T-cell (primary cell): ENCODE measurements around the gene HOOK2. TPM values are rescaled to one million over a fixed set of nuclear protein-coding genes. Genes with fewer than 3 reads are reported as not detected.
"Not testable (repeated sequence)": the region's sequence is repeated elsewhere in the genome, so short reads cannot be mapped to it uniquely, and the experiment has no call there.

Source experiments
- ATAC-seq, 4 experiments: fragments of 200-7000 bp in 3 of 4; fragments of 150-1000 bp in 1 of 4; cut with Tn5 transposase; replicated peaks in 1 of 4; 1 replicate in 3 of 4; 2 replicates in 1 of 4; pipeline ENCODE4 v1.10.0; 2021; ENCODE audit warnings: moderate library complexity in 3 of 4, mild to moderate bottlenecking in 2 of 4, moderate number of reproducible peaks in 1 of 4
- CTCF ChIA-PET, 2 donors: fragments of 300-600 bp; sonication (Branson Sonifier 250); formaldehyde crosslinking; loops; one replicate each; lab custom pipeline; 2022; ENCODE audit warnings: antibody characterized with exemption in 2 of 2; lab: Charles Lee
- POLR2A ChIA-PET, 2 donors: fragments of 300-600 bp; sonication (Branson Sonifier 250); formaldehyde crosslinking; loops; one replicate each; lab custom pipeline; 2022; ENCODE audit warnings: antibody characterized with exemption in 2 of 2; lab: Charles Lee
- DNase-seq, 35 experiments: peaks; one replicate each; pipeline versions ENCODE4 v3.0.0 to v3.0.0-alpha.2; 2013 to 2023
- H3K27ac ChIP-seq: one replicate; pipeline ENCODE4 v1.5.1; 2013; ENCODE audit warnings: low read length
- H3K27me3 ChIP-seq, 2 experiments: replicated peaks in 1 of 2; 1 replicate in 1 of 2; 2 replicates in 1 of 2; pipeline versions ENCODE4 v1.6.1 to v1.7.0; 2013; ENCODE audit warnings: low read length in 1 of 2, mixed read lengths in 1 of 2; ENCODE audit not compliant: control insufficient read depth in 2 of 2, insufficient read depth in 2 of 2; ENCODE audit errors: extremely low read depth in 1 of 2
- H3K36me3 ChIP-seq, 2 donors: 1 replicate in 1 of 2; 2 replicates in 1 of 2; pipeline versions ENCODE4 v1.6.1 to v1.7.0; 2013; ENCODE audit warnings: low read length in 1 of 2; ENCODE audit not compliant: control insufficient read depth in 2 of 2, insufficient read depth in 1 of 2; ENCODE audit errors: extremely low read depth in 1 of 2
- H3K4me1 ChIP-seq, 2 experiments: 1 replicate in 1 of 2; 2 replicates in 1 of 2; pipeline versions ENCODE4 v1.6.1 to v1.7.0; 2013; ENCODE audit warnings: low read length in 2 of 2, mixed read lengths in 1 of 2; ENCODE audit not compliant: insufficient read depth in 2 of 2, control insufficient read depth in 1 of 2; ENCODE audit errors: extremely low read depth in 1 of 2
- H3K4me3 ChIP-seq, 2 donors: 1 replicate in 1 of 2; 2 replicates in 1 of 2; pipeline versions ENCODE4 v1.5.1 to v1.7.0; 2013; ENCODE audit warnings: mild to moderate bottlenecking in 2 of 2, low read length in 1 of 2, moderate library complexity in 1 of 2; ENCODE audit not compliant: control insufficient read depth in 1 of 2; ENCODE audit errors: extremely low read depth in 1 of 2
- H3K9me3 ChIP-seq: 2 replicates; pipeline ENCODE4 v1.7.0; 2013
- H3K27ac Mint-ChIP-seq, 2 donors: one replicate each; pipeline ENCODE4 v1.8.0; 2020 to 2021; ENCODE audit warnings: mild to moderate bottlenecking in 2 of 2, mixed read lengths in 2 of 2
- H3K27me3 Mint-ChIP-seq, 2 donors: one replicate each; pipeline ENCODE4 v1.8.0; 2021 to 2022; ENCODE audit warnings: mixed read lengths in 2 of 2
- H3K36me3 Mint-ChIP-seq: one replicate; pipeline ENCODE4 v1.8.0; 2021; ENCODE audit warnings: mixed read lengths
- H3K4me1 Mint-ChIP-seq, 3 donors: one replicate each; pipeline ENCODE4 v1.8.0; 2020 to 2022; ENCODE audit warnings: mixed read lengths in 3 of 3, mild to moderate bottlenecking in 1 of 3
- H3K4me3 Mint-ChIP-seq, 3 donors: one replicate each; pipeline ENCODE4 v1.8.0; 2020 to 2022; ENCODE audit warnings: mild to moderate bottlenecking in 3 of 3, mixed read lengths in 3 of 3, moderate library complexity in 3 of 3
- H3K9me3 Mint-ChIP-seq, 3 donors: one replicate each; pipeline ENCODE4 v1.8.0; 2020 to 2022; ENCODE audit warnings: mixed read lengths in 3 of 3
- WGBS: methylation state at CpG from one replicate; pipeline ENCODE4 v1.1.5; 2013; ENCODE audit warnings: missing lambda C conversion rate; ENCODE audit not compliant: insufficient coverage; 5-methylcytosine and 5-hydroxymethylcytosine counted together
- total RNA-seq, 35 experiments: library from RNA in 6 of 35; stranded (reverse) in 6 of 35; fragments of 120-200 nt in 1 of 35; gene quantifications; one replicate each; pipeline versions ENCODE4 v1.2.1 to v1.2.4 and lab custom pipeline; 2013 to 2026

HOOK2 gene
- total RNA-seq, 5 donors from 2014 or later (not counting 1 experiment from before 2014, with no cell fraction given) = 19.7 to 26.6 (median 22.8) TPM

DNA sequence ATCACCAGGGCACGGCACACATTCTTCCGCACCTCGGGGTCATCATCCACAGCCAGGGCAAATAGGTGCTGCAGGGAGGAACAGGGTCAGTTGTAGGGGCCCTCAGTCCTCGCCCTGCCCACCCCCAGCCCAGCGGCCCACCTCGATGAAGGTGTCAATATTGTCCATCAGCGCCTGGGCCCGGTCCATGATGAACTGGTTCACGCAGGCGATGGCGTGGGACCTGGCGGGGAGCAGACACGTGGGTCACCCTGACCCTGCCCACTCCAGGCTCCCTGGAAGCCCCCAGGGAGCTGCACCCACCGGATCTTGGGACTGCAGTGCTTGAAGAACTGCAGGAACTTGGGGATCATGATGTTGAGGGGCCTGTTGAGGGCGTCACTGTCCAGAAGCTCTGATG is 60.2 kb downstream of the HOOK2 start:
- WGBS = 96% methylated on average over 15 of the region's 15 CpGs
- peaks cover 0 to under 1% of the 10 kb centered on the region in 2 experiments for H3K4me1 ChIP-seq
- no peaks in the 10 kb centered on the region for H3K9me3 ChIP-seq
- Mint-ChIP-seq H3K4me1 (peaks cover 0 to 9% (median 2%) of the 10 kb centered on the region in 3 donors), H3K36me3 (peaks cover 18% of the 10 kb centered on the region), H3K4me3 (no peak overlapping the region), H3K27ac (no peak overlapping the region), H3K27me3 (no peaks in the 10 kb centered on the region), H3K9me3 (no peaks in the 10 kb centered on the region)
- POLR2A ChIA-PET = no interaction called here
- no peak overlapping the region for H3K4me3 ChIP-seq
- no peaks in the 10 kb centered on the region for H3K27me3 ChIP-seq
- peaks cover 19 to 67% of the 10 kb centered on the region in 2 donors for H3K36me3 ChIP-seq
- ATAC-seq (no peak), DNase-seq (no peak)
- no peak overlapping the region for H3K27ac ChIP-seq
- CTCF ChIA-PET = interaction anchor here in 1 of 2 donors (0.5 kb wide), 1 partner anchor 33 kb away, joined by 4 read pairs; no protein-coding TSS in a partner anchor

DNA sequence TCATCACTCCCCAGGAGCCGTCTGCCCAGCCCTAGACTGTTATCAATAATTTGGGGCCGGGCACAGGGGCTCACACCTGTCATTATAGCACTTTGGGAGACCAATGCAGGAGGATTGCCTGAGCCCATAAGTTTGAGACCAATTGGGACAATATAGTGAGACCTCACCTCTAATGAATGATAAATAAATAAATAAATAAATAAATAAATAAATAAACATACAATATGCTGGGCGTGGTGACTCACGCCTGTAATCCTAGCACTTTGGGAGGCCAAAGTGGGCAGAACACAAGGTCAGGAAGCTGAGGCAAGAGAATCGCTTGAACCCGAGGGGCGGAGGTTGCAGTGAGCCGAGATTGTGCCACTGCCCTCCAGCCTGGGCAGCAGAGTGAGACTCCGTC is 62.0 kb downstream of the HOOK2 start:
- H3K4me3 Mint-ChIP-seq, H3K27ac Mint-ChIP-seq, H3K4me1 ChIP-seq, H3K27ac ChIP-seq, H3K27me3 ChIP-seq, H3K27me3 Mint-ChIP-seq, ATAC-seq, DNase-seq, H3K9me3 ChIP-seq, H3K4me3 ChIP-seq, CTCF ChIA-PET, H3K9me3 Mint-ChIP-seq, H3K4me1 Mint-ChIP-seq: not testable (repeated sequence)
- H3K36me3 Mint-ChIP-seq = peaks cover 18% of the 10 kb centered on the region
- peaks cover 22 to 69% of the 10 kb centered on the region in 2 donors for H3K36me3 ChIP-seq
- WGBS = 92% methylated on average over 2 of the region's 9 CpGs
- POLR2A ChIA-PET = interaction anchor here in 1 of 2 donors (0.6 kb wide), 1 partner anchor 52 kb away, joined by 3 read pairs; no protein-coding TSS in a partner anchor

Other genes with a start within 250 kb of the HOOK2 start
- gene ZNF564, start 224.1 kb downstream of the HOOK2 start, total RNA-seq = 10 to 100 TPM; 14.2 to 21.8 (median 20.8) TPM
- gene ZNF490, start 164.7 kb downstream of the HOOK2 start, total RNA-seq = 10 to 100 TPM; 11.8 to 14.0 (median 12.4) TPM
- gene ZNF791, start 164.6 kb downstream of the HOOK2 start, total RNA-seq = 10 to 100 TPM; 33.4 to 54.6 (median 43.9) TPM
- gene MAN2B1, start 108.8 kb downstream of the HOOK2 start, total RNA-seq = 100 to 1,000 TPM in 4 of 5 donors, 10 to 100 TPM in 1; 96.0 to 159 (median 149) TPM
- 10 to 100 TPM in 4 of 5 donors, 1 to 10 TPM in 1; 7.7 to 24.3 (median 17.6) TPM for gene WDR83, start 108.7 kb downstream of the HOOK2 start, total RNA-seq
- gene DHPS, start 93.7 kb downstream of the HOOK2 start, total RNA-seq = 100 to 1,000 TPM; 141 to 195 (median 177) TPM
- not detected for gene GNG14, start 87.6 kb downstream of the HOOK2 start, total RNA-seq
- gene FBXW9, start 78.9 kb downstream of the HOOK2 start, total RNA-seq = 1 to 10 TPM; 3.4 to 6.2 (median 4.7) TPM
- gene TNPO2, start 51.6 kb downstream of the HOOK2 start, total RNA-seq = 10 to 100 TPM; 53.7 to 78.8 (median 62.6) TPM
- gene TRIR, start 40.9 kb downstream of the HOOK2 start, total RNA-seq = 100 to 1,000 TPM; 167 to 256 (median 254) TPM
- 10 to 100 TPM; 24.6 to 39.3 (median 34.1) TPM for gene GET3, start 38.1 kb downstream of the HOOK2 start, total RNA-seq
- under 1 TPM in 1 of 5 donors, not detected in 4; 0.16 TPM for gene BEST2, start 23.8 kb downstream of the HOOK2 start, total RNA-seq
- gene JUNB, start 15.9 kb upstream of the HOOK2 start, total RNA-seq = 1,000 to 10,000 TPM in 2 of 5 donors, 100 to 1,000 TPM in 3; 117 to 2,289 (median 138) TPM
- gene PRDX2, start 26.2 kb upstream of the HOOK2 start, total RNA-seq = 100 to 1,000 TPM in 3 of 5 donors, 10 to 100 TPM in 2; 94.5 to 150 (median 134) TPM
- 1 to 10 TPM in 1 of 5 donors, under 1 TPM in 3, not detected in 1; 0.63 to 2.4 (median 0.97) TPM for gene THSD8, start 26.5 kb upstream of the HOOK2 start, total RNA-seq
- 10 to 100 TPM in 3 of 5 donors, 1 to 10 TPM in 2; 4.7 to 18.0 (median 15.0) TPM for gene RNASEH2A, start 31.0 kb upstream of the HOOK2 start, total RNA-seq
- not detected for gene RTBDN, start 59.0 kb upstream of the HOOK2 start, total RNA-seq
- gene MAST1, start 63.0 kb upstream of the HOOK2 start, total RNA-seq = under 1 TPM; 0.29 to 0.75 (median 0.43) TPM
- gene DNASE2, start 105.9 kb upstream of the HOOK2 start, total RNA-seq = 10 to 100 TPM; 13.4 to 32.1 (median 26.5) TPM
- under 1 TPM in 3 of 5 donors, not detected in 2; 0.36 to 0.67 (median 0.38) TPM for gene KLF1, start 111.6 kb upstream of the HOOK2 start, total RNA-seq
- gene GCDH, start 115.6 kb upstream of the HOOK2 start, total RNA-seq = 10 to 100 TPM; 39.8 to 68.7 (median 60.0) TPM
- 1 to 10 TPM in 2 of 5 donors, not detected in 3; 2.5 to 2.8 TPM for gene SYCE2, start 143.7 kb upstream of the HOOK2 start, total RNA-seq
- gene FARSA, start 158.2 kb upstream of the HOOK2 start, total RNA-seq = 10 to 100 TPM; 28.3 to 86.2 (median 73.4) TPM
- 100 to 1,000 TPM; 429 to 530 (median 501) TPM for gene CALR, start 163.1 kb upstream of the HOOK2 start, total RNA-seq
- gene RAD23A, start 170.3 kb upstream of the HOOK2 start, total RNA-seq = 100 to 1,000 TPM in 3 of 5 donors, 10 to 100 TPM in 2; 82.0 to 116 (median 104) TPM
- gene GADD45GIP1, start 181.7 kb upstream of the HOOK2 start, total RNA-seq = 10 to 100 TPM in 3 of 5 donors, 1 to 10 TPM in 2; 6.2 to 22.6 (median 20.1) TPM
- gene DAND5, start 194.0 kb upstream of the HOOK2 start, total RNA-seq = not detected
- 1 to 10 TPM; 3.9 to 6.6 (median 6.3) TPM for gene NFIX, start 219.9 kb upstream of the HOOK2 start, total RNA-seq